T47D (cell line): Measurements from ENCODE around the gene PPP2R5D.

ENCODE experiments used
- DNase-seq, 2 experiments: peaks; one replicate each; pipeline versions ENCODE4 v3.0.0 to v3.0.0-alpha.2; 2011 to 2012; ENCODE audit warnings: low read depth in 1 of 2, low spot score in 1 of 2
- JUND ChIP-seq: IDR thresholded peaks from 2 replicates; pipeline ENCODE4 v1.6.1; 2012; ENCODE audit warnings: low read depth
- in situ Hi-C: cut with HindIII; loops from 2 replicates; pipeline ENCODE4 v1.10.0; 2016; ENCODE audit warnings: low sequenced_read_pairs, low pct_unique_long_range_greater_than_20kb

The PPP2R5D gene

GRCh38 chr6:43013097-43013842 lies 28.9 kb downstream of the PPP2R5D start:
- DNase-seq = no peak
- in situ Hi-C loops = no loop called here
- no peak for TF ChIP-seq JUND

GRCh38 chr6:43013843-43014433 lies 29.6 kb downstream of the PPP2R5D start, which contains the start of the genes KLHDC3 and MEA1:
TSS of gene KLHDC3 (plus strand) at chr6:43014249. CDS start at chr6:43017193, 2,944 bp downstream.
TSS of gene MEA1 (minus strand) at chr6:43013946. CDS start at chr6:43013813, 133 bp downstream.
- TF ChIP-seq JUND = no peak
- DNase-seq = peak; percentile 97 to 100
- in situ Hi-C loops = no loop called here

GRCh38 chr6:43014434-43014909 lies 30.1 kb downstream of the PPP2R5D start:
- DNase-seq = peak; percentile 23 to 25
- TF ChIP-seq JUND = no peak
- in situ Hi-C loops = no loop called here

- TF ChIP-seq JUND = no peak
These were observed 32.0 kb downstream of the PPP2R5D start for GRCh38 chr6:43016176-43016942.

GRCh38 chr6:43016943-43017334 lies 32.6 kb downstream of the PPP2R5D start:
- no peak for DNase-seq
- in situ Hi-C loops = no loop called here
- no peak for TF ChIP-seq JUND

More at GRCh38 chr6:43016176-43016942, 32.0 kb downstream of the PPP2R5D start:
- DNase-seq = no peak
- in situ Hi-C loops = no loop called here

GRCh38 chr6:43019152-43019551 lies 34.8 kb downstream of the PPP2R5D start:
- DNase-seq = no peak
- no peak for TF ChIP-seq JUND
- in situ Hi-C loops = no loop called here

- in situ Hi-C loops = no loop called here
- no peak for DNase-seq
- TF ChIP-seq JUND = no peak
These were observed 35.8 kb downstream of the PPP2R5D start for GRCh38 chr6:43020052-43020705.

GRCh38 chr6:43020847-43021246 lies 36.5 kb downstream of the PPP2R5D start:
- no peak for DNase-seq
- in situ Hi-C loops = no loop called here
- TF ChIP-seq JUND = no peak

GRCh38 chr6:43021270-43022047 lies 37.1 kb downstream of the PPP2R5D start, which contains the start of gene RRP36:
TSS of gene RRP36 (plus strand) at chr6:43021623. CDS start at chr6:43021655, 32 bp downstream.
- no peak for TF ChIP-seq JUND
- in situ Hi-C loops = no loop called here
- peak; percentile 75 to 84 for DNase-seq

GRCh38 chr6:43024436-43024835 lies 40.1 kb downstream of the PPP2R5D start:
- in situ Hi-C loops = no loop called here
- TF ChIP-seq JUND = no peak
- no peak for DNase-seq

- in situ Hi-C loops = no loop called here
- TF ChIP-seq JUND = no peak
- DNase-seq = no peak
These were observed 42.0 kb downstream of the PPP2R5D start for GRCh38 chr6:43026365-43026764.
